ENCODE results near the gene MACROD2. TPM values are rescaled to one million over a fixed set of nuclear protein-coding genes. Genes with fewer than 3 reads are reported as not detected.
A peak's percentile ranks its signal among the peaks of the same experiment; 100 is the strongest.

The MACROD2 gene
- total RNA-seq, 1 experiment from 2014 or later, result 3.1 TPM

DNA sequence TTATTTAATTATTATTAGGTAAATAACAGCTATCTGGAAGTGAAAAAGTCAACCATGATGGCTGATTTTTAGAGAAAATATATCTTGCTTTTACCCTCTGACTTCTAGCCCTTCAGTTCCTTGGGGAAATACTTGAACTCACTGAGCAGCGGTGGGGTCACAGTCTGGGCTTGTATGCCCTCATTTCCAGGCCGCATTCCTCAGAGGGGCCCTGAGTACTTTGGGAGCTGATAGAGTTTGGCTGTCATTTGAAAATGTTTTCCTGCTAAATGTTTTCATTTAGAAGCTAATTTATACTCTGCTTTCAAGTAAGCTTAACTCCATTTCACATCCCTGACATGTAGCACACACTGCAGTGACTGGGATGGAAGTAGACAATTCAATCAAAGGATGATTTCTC lies 1549.4 kb downstream of the MACROD2 start:
- intact Hi-C loops (cut with micrococcal nuclease), result no loop called here
- H3K27me3 Mint-ChIP-seq (ENCODE audit: insufficient read depth, unreplicated experiment), result no peaks in the 10 kb centered on the region
- ChIA-PET CTCF (interaction anchor here (0.6 to 1.0 kb wide), 3 partner anchors 22 to 888 kb away, joined by 3 to 4 read pairs (median 3); no protein-coding TSS in a partner anchor), POLR2A (interaction anchor here (2.0 kb wide), 1 partner anchor 10 kb away, joined by 5 read pairs; no protein-coding TSS in a partner anchor)
- no peaks in the 10 kb centered on the region for H3K4me1 Mint-ChIP-seq (ENCODE audit: insufficient read depth, unreplicated experiment)
- no peak overlapping the region for H3K4me3 Mint-ChIP-seq (ENCODE audit: unreplicated experiment)
- H3K36me3 Mint-ChIP-seq (ENCODE audit: insufficient read depth, unreplicated experiment), result no peaks in the 10 kb centered on the region
- no peaks in the 10 kb centered on the region for H3K9me3 Mint-ChIP-seq (ENCODE audit: unreplicated experiment)
- DNase-seq (ENCODE audit: unreplicated experiment), result no peak
- H3K27ac Mint-ChIP-seq (ENCODE audit: low read depth, unreplicated experiment), result no peak overlapping the region
- no TSS peak for BruUV-seq (replicated peaks)
- TF ChIP-seq, protein P1, sequence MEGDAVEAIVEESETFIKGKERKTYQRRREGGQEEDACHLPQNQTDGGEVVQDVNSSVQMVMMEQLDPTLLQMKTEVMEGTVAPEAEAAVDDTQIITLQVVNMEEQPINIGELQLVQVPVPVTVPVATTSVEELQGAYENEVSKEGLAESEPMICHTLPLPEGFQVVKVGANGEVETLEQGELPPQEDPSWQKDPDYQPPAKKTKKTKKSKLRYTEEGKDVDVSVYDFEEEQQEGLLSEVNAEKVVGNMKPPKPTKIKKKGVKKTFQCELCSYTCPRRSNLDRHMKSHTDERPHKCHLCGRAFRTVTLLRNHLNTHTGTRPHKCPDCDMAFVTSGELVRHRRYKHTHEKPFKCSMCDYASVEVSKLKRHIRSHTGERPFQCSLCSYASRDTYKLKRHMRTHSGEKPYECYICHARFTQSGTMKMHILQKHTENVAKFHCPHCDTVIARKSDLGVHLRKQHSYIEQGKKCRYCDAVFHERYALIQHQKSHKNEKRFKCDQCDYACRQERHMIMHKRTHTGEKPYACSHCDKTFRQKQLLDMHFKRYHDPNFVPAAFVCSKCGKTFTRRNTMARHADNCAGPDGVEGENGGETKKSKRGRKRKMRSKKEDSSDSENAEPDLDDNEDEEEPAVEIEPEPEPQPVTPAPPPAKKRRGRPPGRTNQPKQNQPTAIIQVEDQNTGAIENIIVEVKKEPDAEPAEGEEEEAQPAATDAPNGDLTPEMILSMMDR (IDR thresholded peaks at IDR 0.05; ENCODE audit: unreplicated experiment), result no peak

DNA sequence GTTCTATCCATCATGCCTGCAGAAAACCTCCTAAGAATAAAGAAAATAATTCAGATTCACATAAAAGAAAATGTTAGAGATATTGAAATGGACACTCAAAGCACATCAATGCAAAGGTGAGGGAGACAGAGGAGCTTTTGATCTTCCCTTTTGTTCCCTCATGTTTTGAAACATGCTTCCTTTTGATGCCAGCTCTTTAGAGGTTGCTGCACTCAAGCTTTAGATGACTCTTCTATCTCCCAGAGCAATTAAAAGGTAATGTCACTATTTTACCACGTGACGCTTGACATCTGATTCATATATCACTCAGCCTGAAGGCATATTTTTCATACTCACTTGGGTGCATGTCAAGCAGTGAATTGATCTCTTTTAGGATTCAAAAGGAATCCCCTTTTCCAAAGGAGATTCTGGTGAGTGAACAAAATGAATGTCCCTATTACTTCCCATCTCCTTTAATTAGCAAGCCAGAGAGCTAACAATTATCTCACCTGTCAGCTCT lies 1551.3 kb downstream of the MACROD2 start:
- no peaks in the 10 kb centered on the region for H3K27me3 Mint-ChIP-seq (ENCODE audit: insufficient read depth, unreplicated experiment)
- BruUV-seq (replicated peaks), result no TSS peak
- H3K27ac Mint-ChIP-seq (ENCODE audit: low read depth, unreplicated experiment), result no peak overlapping the region
- H3K36me3 Mint-ChIP-seq (ENCODE audit: insufficient read depth, unreplicated experiment), result no peaks in the 10 kb centered on the region
- TF ChIP-seq, protein P1 (IDR thresholded peaks at IDR 0.05; ENCODE audit: unreplicated experiment), result no peak
- no peaks in the 10 kb centered on the region for H3K9me3 Mint-ChIP-seq (ENCODE audit: unreplicated experiment)
- intact Hi-C loops (cut with micrococcal nuclease), result no loop called here
- ChIA-PET POLR2A (interaction anchor here (1.2 to 2.0 kb wide), 2 partner anchors 8 to 10 kb away, joined by 4 to 5 read pairs; no protein-coding TSS in a partner anchor), CTCF (no interaction called here)
- DNase-seq (ENCODE audit: unreplicated experiment), result no peak
- no peaks in the 10 kb centered on the region for H3K4me1 Mint-ChIP-seq (ENCODE audit: insufficient read depth, unreplicated experiment)
- H3K4me3 Mint-ChIP-seq (ENCODE audit: unreplicated experiment), result no peak overlapping the region

DNA sequence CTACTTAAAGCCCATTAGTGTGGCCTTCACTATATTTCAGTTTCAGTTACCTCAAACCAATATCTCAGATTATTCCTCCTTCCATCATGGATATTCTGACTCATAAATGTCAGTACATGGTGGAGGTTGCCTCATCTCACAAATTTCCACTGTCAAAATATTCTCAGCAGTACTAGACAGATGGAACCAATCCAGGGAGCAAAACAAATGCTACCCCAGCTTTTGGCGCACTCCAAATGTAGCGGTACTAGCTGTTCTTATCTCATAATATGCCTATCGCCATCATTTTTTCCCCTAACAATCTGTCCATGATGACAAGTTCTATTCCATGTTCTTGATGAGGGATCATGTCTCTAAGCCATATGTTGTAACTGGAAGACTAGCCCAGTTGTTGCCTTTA lies 1551.8 kb downstream of the MACROD2 start:
- no TSS peak for BruUV-seq (replicated peaks)
- H3K4me3 Mint-ChIP-seq (ENCODE audit: unreplicated experiment), result no peak overlapping the region
- TF ChIP-seq, protein P1 (IDR thresholded peaks at IDR 0.05; ENCODE audit: unreplicated experiment), result no peak
- H3K4me1 Mint-ChIP-seq (ENCODE audit: insufficient read depth, unreplicated experiment), result no peaks in the 10 kb centered on the region
- peak; percentile 1 for DNase-seq (ENCODE audit: unreplicated experiment)
- CTCF ChIA-PET, result no interaction called here
- POLR2A ChIA-PET, result interaction anchor here (1.2 kb wide), 1 partner anchor 11 kb away, joined by 4 read pairs; no protein-coding TSS in a partner anchor
- no peaks in the 10 kb centered on the region for H3K27me3 Mint-ChIP-seq (ENCODE audit: insufficient read depth, unreplicated experiment)
- no peak overlapping the region for H3K27ac Mint-ChIP-seq (ENCODE audit: low read depth, unreplicated experiment)
- intact Hi-C loops (cut with micrococcal nuclease), result no loop called here
- no peaks in the 10 kb centered on the region for H3K9me3 Mint-ChIP-seq (ENCODE audit: unreplicated experiment)
- H3K36me3 Mint-ChIP-seq (ENCODE audit: insufficient read depth, unreplicated experiment), result no peaks in the 10 kb centered on the region

DNA sequence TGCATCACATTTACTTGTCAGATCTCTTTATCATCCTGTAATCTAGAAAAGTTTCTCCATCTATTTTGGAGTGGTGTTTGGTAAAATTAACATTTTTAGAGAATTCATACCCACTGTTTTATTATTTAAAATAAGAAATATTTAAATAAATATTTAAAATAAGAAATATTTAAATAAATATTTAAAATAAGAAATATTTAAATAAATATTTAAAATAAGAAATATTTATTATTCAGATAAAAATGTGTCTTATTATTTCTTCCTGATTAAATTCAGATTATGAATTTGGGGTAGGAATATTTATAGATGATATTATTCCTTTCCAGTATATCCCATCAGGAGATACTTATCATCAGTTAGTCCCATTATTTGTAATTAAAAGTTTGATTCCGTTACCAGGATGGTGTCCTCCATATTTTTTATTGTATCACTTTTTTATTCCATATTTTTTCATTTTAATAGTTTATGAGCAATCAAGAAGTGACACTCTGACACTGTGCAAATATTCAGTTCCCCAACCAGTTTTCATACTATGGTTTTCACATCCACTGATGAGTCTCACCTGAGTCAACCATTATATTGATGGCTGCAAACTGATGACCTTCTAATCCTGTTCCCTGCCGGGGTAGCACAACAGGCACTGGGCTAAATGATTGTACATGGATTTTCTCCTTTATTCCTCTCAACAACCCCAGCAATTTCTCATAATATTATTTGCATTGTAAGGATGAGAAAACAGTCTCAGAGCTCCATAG lies 1555.0 kb downstream of the MACROD2 start:
- intact Hi-C loops (cut with micrococcal nuclease), result no loop called here

More for the DNA sequence above, 1555.0 kb downstream of the MACROD2 start:
- Mint-ChIP-seq H3K27me3 (ENCODE audit: insufficient read depth, unreplicated experiment) (no peaks in the 10 kb centered on the region), H3K9me3 (ENCODE audit: unreplicated experiment) (peaks cover 17% of the 10 kb centered on the region), H3K27ac (ENCODE audit: low read depth, unreplicated experiment) (no peak overlapping the region), H3K4me3 (ENCODE audit: unreplicated experiment) (no peak overlapping the region), H3K36me3 (ENCODE audit: insufficient read depth, unreplicated experiment) (no peaks in the 10 kb centered on the region), H3K4me1 (ENCODE audit: insufficient read depth, unreplicated experiment) (no peaks in the 10 kb centered on the region)
- BruUV-seq (replicated peaks), result no TSS peak
- CTCF ChIA-PET, result no interaction called here
- TF ChIP-seq, protein P1 (IDR thresholded peaks at IDR 0.05; ENCODE audit: unreplicated experiment), result no peak
- DNase-seq (ENCODE audit: unreplicated experiment), result no peak
- POLR2A ChIA-PET, result no interaction called here

All from MCF 10A (cell line).